ENCODE measurements around the gene PLCG2.
A peak's percentile ranks its signal among the peaks of the same experiment; 100 is the strongest.

The PLCG2 gene

DNA sequence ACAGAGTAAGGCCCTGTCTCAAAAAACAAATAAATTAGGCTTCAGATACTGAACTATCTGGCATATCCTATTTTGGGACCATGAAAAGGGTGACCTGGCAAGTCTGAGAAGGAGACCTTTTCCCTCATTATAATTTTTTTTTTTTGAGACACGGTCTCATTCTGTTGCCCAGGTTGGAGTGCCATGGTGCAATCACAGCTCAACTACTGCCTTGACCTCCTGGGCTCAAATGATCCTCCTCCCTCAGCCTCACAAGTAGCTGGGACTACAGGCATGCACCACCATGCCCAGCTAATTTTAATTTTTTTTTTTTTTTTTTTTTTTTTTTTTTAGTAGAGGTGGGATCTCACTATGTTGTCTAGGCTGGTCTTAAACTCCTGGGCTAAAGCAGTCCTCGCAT is 37.3 kb downstream of the PLCG2 start:
- no peak for DNase-seq (ENCODE audit: low read depth in 2 of 2)

DNA sequence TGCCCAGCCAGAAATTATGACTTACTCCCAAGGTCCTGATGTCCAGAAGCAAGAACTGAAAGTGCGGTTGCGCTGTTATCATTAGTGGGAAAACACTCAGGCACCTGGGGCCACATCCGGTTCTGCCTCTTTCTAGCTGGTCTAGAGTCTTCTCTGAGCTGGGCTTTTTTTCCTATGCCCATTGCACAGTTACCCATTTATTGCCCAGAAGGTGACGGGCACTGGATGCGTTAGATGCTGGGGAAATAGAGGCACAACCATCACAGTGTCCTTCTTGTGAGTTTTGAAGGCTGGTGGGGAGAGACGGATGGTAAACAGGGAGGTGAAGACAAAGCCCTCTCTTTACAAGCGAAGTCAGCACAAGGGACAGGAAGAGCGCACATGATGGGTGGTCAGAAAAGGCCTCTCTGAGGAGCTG is 37.7 kb downstream of the PLCG2 start:
- no peak for DNase-seq (ENCODE audit: low read depth in 2 of 2)

GRCh38 chr16:81817296-81817695 is 38.2 kb downstream of the PLCG2 start:
- no peak for DNase-seq (ENCODE audit: low read depth in 2 of 2)

DNA sequence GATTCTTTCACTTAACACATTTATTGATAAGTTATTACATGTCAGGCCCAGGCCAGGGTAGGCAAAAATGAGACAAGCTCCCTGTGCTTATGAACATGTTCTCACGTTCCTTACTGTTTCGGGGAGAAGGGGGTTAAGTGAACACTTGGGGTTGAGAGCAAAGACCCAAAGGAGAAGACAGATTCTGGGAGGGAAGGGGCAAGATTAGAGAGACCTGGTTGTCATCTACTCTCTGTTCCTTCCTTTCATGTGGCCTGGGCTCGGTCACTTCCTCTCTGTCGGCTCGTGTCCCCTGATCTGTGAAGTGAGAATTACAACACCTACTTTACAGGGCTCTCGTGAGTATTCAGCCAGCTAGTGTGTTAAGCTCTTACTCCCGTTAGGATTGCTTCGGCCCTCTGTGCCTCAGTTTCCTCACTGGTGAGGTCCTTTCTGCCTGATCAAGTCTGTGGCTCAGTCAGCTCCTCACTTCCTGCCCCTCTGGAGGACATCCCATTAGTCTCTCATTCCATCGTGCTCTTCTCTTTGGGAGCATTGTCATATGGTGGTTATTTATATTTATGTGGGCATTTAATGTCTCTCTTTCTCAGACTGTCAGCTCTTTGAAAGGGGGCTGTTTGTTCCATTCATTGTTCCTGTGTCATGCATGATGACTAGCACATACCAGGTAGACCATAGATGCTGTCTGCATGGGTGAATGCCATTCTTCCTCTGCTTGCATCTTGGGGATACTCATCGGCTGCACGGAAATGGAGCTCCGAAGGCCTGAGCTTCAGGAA is 38.9 kb downstream of the PLCG2 start:
- no peak for DNase-seq (ENCODE audit: low read depth in 2 of 2)

DNA sequence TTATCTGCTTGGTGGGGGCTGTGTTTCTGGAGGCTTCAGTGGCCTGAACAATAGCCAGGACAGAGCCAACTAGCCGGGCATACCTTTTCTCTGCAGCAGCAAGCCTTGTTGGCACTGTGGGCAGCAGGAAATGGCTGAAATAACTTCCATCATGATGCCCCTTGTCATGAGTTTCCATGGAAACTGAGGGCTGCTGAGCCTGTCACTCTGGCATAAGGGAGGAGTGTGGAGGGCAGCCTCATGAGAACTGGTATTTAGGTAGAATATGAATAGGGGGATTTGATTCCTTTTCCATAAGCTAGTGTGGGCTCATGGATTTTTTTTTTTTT is 39.4 kb downstream of the PLCG2 start:
- DNase-seq (ENCODE audit: low read depth in 2 of 2) = no peak

DNA sequence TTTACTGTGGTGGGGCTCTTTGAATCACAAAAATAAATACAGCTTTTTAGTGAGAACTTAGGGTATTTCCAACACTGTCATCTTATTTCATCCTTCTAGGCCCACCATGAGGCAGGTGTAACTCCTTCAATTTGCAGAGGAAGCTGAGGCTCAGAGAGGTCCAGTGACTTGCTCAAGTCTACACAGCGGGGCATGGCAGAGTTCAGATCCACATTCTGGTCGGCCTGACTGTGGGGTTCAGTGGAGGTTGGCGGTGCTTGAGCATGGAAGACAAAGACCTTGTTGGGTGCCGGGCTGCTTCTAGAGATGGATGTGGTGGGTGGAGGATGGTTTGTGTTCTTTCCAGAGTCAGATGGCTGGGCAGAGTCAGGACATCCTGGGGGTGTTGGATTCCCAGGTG is 39.8 kb downstream of the PLCG2 start:
- DNase-seq (ENCODE audit: low read depth in 2 of 2) = no peak

GRCh38 chr16:81821436-81822128 is 42.5 kb downstream of the PLCG2 start:
- DNase-seq (ENCODE audit: low read depth in 2 of 2) = no peak

- DNase-seq (ENCODE audit: low read depth in 2 of 2) = no peak
These were observed 44.0 kb downstream of the PLCG2 start for GRCh38 chr16:81823111-81823510.

- DNase-seq (ENCODE audit: low read depth in 2 of 2) = no peak
These were observed 44.6 kb downstream of the PLCG2 start for GRCh38 chr16:81823734-81824133.

DNA sequence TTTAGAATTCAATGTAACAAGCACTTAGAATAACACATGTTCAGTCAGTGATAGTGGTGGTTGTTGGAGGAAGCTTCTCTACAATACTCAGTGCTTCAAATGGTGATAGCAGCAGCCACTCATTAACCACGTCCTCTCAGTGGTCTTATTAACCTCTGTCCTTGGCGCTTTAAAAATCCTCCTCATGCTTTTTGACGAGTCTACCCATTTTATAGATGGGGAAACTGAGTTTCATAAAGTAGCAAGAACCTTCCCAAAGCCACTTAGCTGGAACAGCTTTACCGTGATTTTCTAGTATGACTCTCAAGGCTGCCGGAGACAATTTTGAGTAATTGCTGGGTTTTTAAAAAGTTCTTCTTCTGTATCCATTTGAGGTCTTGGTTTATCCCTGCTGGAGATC is 47.4 kb downstream of the PLCG2 start:
- no peak for DNase-seq (ENCODE audit: low read depth in 2 of 2)

DNA sequence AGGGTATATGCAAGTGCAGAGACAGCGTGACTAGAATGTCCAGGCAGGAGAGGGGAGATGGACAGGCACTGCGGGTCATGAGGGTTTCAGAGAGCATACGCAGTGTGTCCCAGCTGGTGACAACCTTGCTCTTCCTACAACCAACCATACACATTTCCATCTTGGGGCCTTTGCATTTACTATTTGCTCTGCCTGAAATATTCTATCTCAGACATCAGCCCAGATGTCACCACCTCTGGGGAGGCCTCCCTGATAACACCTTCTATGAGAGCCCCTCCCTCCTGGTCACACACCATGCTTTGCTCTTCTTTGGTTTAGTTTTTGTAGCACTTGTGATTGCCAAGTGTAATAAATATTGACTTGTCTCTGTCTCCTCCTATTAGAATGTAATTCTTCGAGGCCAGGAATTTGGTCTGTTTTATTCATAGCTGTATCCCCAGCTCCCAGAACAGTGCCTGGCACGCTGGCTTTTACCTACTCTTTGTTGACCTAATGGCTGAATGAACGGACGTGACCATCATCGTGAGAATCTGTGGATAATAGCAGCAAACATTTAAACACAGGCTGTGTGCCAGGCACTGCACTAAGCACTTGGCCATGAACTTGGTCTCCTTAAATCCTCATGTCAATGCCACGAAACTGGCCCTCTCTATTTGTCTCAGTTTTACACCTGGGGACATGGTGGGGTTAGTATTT is 51.9 kb downstream of the PLCG2 start:
- DNase-seq (ENCODE audit: low read depth in 2 of 2) = no peak

GRCh38 chr16:81831722-81832126 is 52.6 kb downstream of the PLCG2 start:
- peak; percentile 53 to 69 for DNase-seq (ENCODE audit: low read depth in 2 of 2)

- no peak for DNase-seq (ENCODE audit: low read depth in 2 of 2)
These were observed 53.9 kb downstream of the PLCG2 start for GRCh38 chr16:81832801-81833547.

DNA sequence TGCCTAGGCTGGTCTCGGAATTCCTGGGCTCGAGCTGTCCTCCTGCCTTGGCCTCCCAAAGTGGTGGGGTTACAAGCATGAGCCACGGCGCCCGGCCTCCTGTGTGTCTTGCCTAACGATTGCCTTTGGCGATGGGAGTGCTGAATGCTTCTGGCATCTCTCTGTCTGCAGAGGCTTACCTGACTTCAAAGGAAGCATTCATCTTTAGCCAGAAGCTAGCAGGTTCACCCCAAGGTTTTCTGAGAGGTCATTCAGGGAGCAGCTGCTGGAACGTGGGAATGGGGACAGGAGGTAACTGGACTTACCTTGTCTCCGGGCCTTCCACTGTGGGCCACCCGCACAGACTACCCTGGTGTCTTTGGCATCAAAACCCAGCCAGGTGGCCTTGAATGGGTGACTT is 54.7 kb downstream of the PLCG2 start:
- DNase-seq (ENCODE audit: low read depth in 2 of 2) = no peak

GRCh38 chr16:81834868-81835267 is 55.8 kb downstream of the PLCG2 start:
- DNase-seq (ENCODE audit: low read depth in 2 of 2) = no peak

GRCh38 chr16:81836279-81837054 is 57.4 kb downstream of the PLCG2 start:
- no peak for DNase-seq (ENCODE audit: low read depth in 2 of 2)

GRCh38 chr16:81837312-81837751 is 58.2 kb downstream of the PLCG2 start:
- no peak for DNase-seq (ENCODE audit: low read depth in 2 of 2)

- DNase-seq (ENCODE audit: low read depth in 2 of 2) = no peak
These were observed 59.7 kb downstream of the PLCG2 start for GRCh38 chr16:81838794-81839193.

GRCh38 chr16:81841722-81842121 is 62.6 kb downstream of the PLCG2 start:
- no peak for DNase-seq (ENCODE audit: low read depth in 2 of 2)

GRCh38 chr16:81842564-81843242 is 63.6 kb downstream of the PLCG2 start:
- DNase-seq (ENCODE audit: low read depth in 2 of 2) = no peak

DNA sequence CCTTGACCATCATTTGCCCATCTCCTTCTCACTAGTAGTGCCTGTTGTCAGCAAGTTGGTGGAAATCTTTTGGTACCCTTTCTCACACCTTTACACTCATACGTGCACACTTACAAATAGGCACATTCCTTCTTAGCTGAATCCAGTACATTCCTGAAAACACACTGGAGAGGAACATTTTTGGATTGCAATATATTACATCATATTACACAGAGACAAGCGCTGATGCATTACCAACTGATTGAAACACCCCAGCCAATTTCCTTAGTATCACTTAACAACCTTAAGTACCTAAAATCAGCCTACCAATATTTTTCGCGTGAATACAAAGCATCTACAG is 64.1 kb downstream of the PLCG2 start:
- no peak for DNase-seq (ENCODE audit: low read depth in 2 of 2)
